Kidney (tissue), 14 donors: ENCODE results near the gene ZNG1B. TPM values are rescaled to one million over a fixed set of nuclear protein-coding genes. Genes with fewer than 3 reads are reported as not detected.
"Not testable (repeated sequence)": the region's sequence is repeated elsewhere in the genome, so short reads cannot be mapped to it uniquely, and the experiment has no call there.

Experiments
- DNase-seq, 5 donors: peaks; one replicate each; pipeline ENCODE4 v3.0.0-alpha.2; 2013 to 2020
- FAIRE-seq: peaks from 2 replicates; lab custom pipeline; 2012; peaks lifted over from hg19 to GRCh38; lab: Jason Lieb, UNC
- H3K27ac ChIP-seq, 2 donors: one replicate each; pipeline ENCODE4 v1.7.0; 2013; ENCODE audit warnings: low read depth in 2 of 2, low read length in 2 of 2, inconsistent platforms in 1 of 2
- H3K27me3 ChIP-seq: one replicate; pipeline ENCODE4 v1.7.1; 2013; ENCODE audit warnings: low read length, inconsistent platforms; ENCODE audit not compliant: control insufficient read depth, insufficient read depth
- H3K36me3 ChIP-seq, 3 donors: one replicate each; pipeline versions ENCODE4 v1.7.0 to v1.7.1; 2013; ENCODE audit warnings: low read length in 3 of 3, control low read depth in 1 of 3, inconsistent platforms in 1 of 3; ENCODE audit not compliant: insufficient read depth in 3 of 3, control insufficient read depth in 2 of 3
- H3K4me1 ChIP-seq, 3 donors: one replicate each; pipeline versions ENCODE4 v1.7.0 to v1.7.1; 2013; ENCODE audit warnings: low read length in 3 of 3, inconsistent platforms in 1 of 3, low read depth in 1 of 3; ENCODE audit not compliant: control insufficient read depth in 2 of 3, insufficient read depth in 2 of 3
- H3K4me3 ChIP-seq, 3 donors: one replicate each; pipeline versions ENCODE4 v1.7.0 to v1.8.1; 2013; ENCODE audit warnings: low read length in 3 of 3, control low read depth in 1 of 3, inconsistent platforms in 1 of 3
- H3K9ac ChIP-seq, 3 donors: one replicate each; pipeline versions ENCODE4 v1.7.0 to v1.7.1; 2013; ENCODE audit warnings: low read length in 3 of 3, control low read depth in 1 of 3, inconsistent platforms in 1 of 3
- H3K9me3 ChIP-seq, 3 donors: one replicate each; pipeline versions ENCODE4 v1.7.0 to v1.7.1; 2013; ENCODE audit warnings: low read length in 3 of 3, control low read depth in 1 of 3, inconsistent platforms in 1 of 3; ENCODE audit not compliant: control insufficient read depth in 2 of 3, insufficient read depth in 1 of 3
- CTCF ChIP-seq: IDR thresholded peaks from 3 replicates; pipeline ENCODE4 v1.5.1; 2012; ENCODE audit warnings: mild to moderate bottlenecking, moderate library complexity, borderline replicate concordance; ENCODE audit not compliant: insufficient read depth; ENCODE audit errors: extremely low read depth
- intact Hi-C: fragments of 100-400 bp; cut with DNase I; formaldehyde crosslinking; loops from one replicate; pipeline ENCODE4 v1.11.1; 2022
- polyA plus RNA-seq: library from polyadenylated mRNA; stranded (reverse); fragments of 350-450 nt; fragmentation: Illumina TruSeq; extraction: RNeasy Lipid Tissue Mini Kit (QIAGEN cat#74804); gene quantifications from one replicate; pipeline ENCODE4 v1.2.3, GENCODE V29; 2014; ENCODE audit warnings: low read depth, low replicate concordance; ENCODE audit not compliant: insufficient read depth
- total RNA-seq: library from RNA; stranded (reverse); fragmentation: NEBNext Ultra II Directional; extraction: Animal tissue kit (Norgen Biotek cat#: 25700); gene quantifications from one replicate; pipeline ENCODE4 v1.2.1, GENCODE V29; 2021
- donor health status: control.
- donor health status: control.
- donor health status: control.
- donor health status: control.
- donor health status: control.
- donor health status: DM: yes; HTN: yes; CAD: no.
- donor health status: Normal renal cell carcinoma (clear cell type).

Gene ZNG1B
- total and polyA plus RNA-seq, 2 donors from 2014 or later, result 31.0 to 32.7 TPM

- Histone ChIP-seq H3K4me3 (no peak overlapping the region), H3K27ac (no peak overlapping the region), H3K9me3 (no peaks in the 10 kb centered on the region), H3K4me1 (no peaks in the 10 kb centered on the region), H3K27me3 (no peaks in the 10 kb centered on the region), H3K9ac (no peak overlapping the region), H3K36me3 (no peaks in the 10 kb centered on the region)
- intact Hi-C loops, result no loop called here
- FAIRE-seq (no peak), DNase-seq (peak in 2 of 5 donors; percentile 3 to 45)
- TF ChIP-seq CTCF, result no peak
Measured at GRCh38 chr2:113406114-113406513, 31.4 kb upstream of the ZNG1B start.

GRCh38 chr2:113407446-113408099, 29.9 kb upstream of the ZNG1B start:
- TF ChIP-seq CTCF, result no peak
- no peak overlapping the region for H3K4me3 ChIP-seq
- H3K4me1 ChIP-seq, result no peaks in the 10 kb centered on the region
- no peaks in the 10 kb centered on the region for H3K27me3 ChIP-seq
- H3K36me3 ChIP-seq, result no peaks in the 10 kb centered on the region
- DNase-seq, result peak in 2 of 5 donors; percentile 7 to 21
- H3K27ac ChIP-seq, result no peak overlapping the region
- no peak overlapping the region for H3K9ac ChIP-seq
- no peaks in the 10 kb centered on the region for H3K9me3 ChIP-seq
- no peak for FAIRE-seq
- intact Hi-C loops, result no loop called here

GRCh38 chr2:113411725-113412352, 25.7 kb upstream of the ZNG1B start:
- H3K4me1 ChIP-seq, H3K4me3 ChIP-seq, H3K27me3 ChIP-seq, DNase-seq, H3K36me3 ChIP-seq, H3K9me3 ChIP-seq, FAIRE-seq, H3K27ac ChIP-seq, intact Hi-C loops, H3K9ac ChIP-seq: not testable (repeated sequence)

GRCh38 chr2:113412774-113413173, 24.7 kb upstream of the ZNG1B start:
- FAIRE-seq, H3K4me3 ChIP-seq, DNase-seq, H3K27me3 ChIP-seq, H3K9me3 ChIP-seq, intact Hi-C loops, H3K9ac ChIP-seq, H3K27ac ChIP-seq, H3K4me1 ChIP-seq, H3K36me3 ChIP-seq: not testable (repeated sequence)

GRCh38 chr2:113431773-113432172, 5.7 kb upstream of the ZNG1B start:
- H3K36me3 ChIP-seq, DNase-seq, intact Hi-C loops, H3K9me3 ChIP-seq, H3K27me3 ChIP-seq, FAIRE-seq, H3K4me3 ChIP-seq, H3K27ac ChIP-seq, H3K4me1 ChIP-seq, H3K9ac ChIP-seq: not testable (repeated sequence)

- H3K9me3 ChIP-seq, DNase-seq, FAIRE-seq, H3K27me3 ChIP-seq, intact Hi-C loops, H3K9ac ChIP-seq, H3K4me3 ChIP-seq, H3K27ac ChIP-seq, H3K4me1 ChIP-seq, H3K36me3 ChIP-seq: not testable (repeated sequence)
Measured at GRCh38 chr2:113433468-113433867, 4.0 kb upstream of the ZNG1B start.

GRCh38 chr2:113465770-113466169, 28.3 kb downstream of the ZNG1B start:
- H3K36me3 ChIP-seq, DNase-seq, FAIRE-seq, H3K9me3 ChIP-seq, H3K27ac ChIP-seq, H3K9ac ChIP-seq, intact Hi-C loops, H3K27me3 ChIP-seq, H3K4me3 ChIP-seq, H3K4me1 ChIP-seq: not testable (repeated sequence)
